SU-DHL-6 (cell line): ENCODE data around the gene TMC6.

Experiments used
- EZH2phosphoT487 ChIP-seq: fragments of 200-600 bp; sonication (generic), shearing (Covaris generic); conservative IDR thresholded peaks from 2 replicates; pipeline ENCODE4 v1.6.1; 2018; ENCODE audit warnings: mild to moderate bottlenecking, antibody characterized with exemption, low read length, moderate library complexity, mixed read lengths
- TF ChIP-seq, protein P1 (sequence below): fragments of 200-600 bp; sonication (generic); IDR thresholded peaks from one replicate; pipeline ENCODE4 v1.5.1; 2017; ENCODE audit warnings: antibody characterized with exemption, mild to moderate bottlenecking, low read length, moderate library complexity; ENCODE audit not compliant: insufficient read depth, poor library complexity, severe bottlenecking

DNA sequence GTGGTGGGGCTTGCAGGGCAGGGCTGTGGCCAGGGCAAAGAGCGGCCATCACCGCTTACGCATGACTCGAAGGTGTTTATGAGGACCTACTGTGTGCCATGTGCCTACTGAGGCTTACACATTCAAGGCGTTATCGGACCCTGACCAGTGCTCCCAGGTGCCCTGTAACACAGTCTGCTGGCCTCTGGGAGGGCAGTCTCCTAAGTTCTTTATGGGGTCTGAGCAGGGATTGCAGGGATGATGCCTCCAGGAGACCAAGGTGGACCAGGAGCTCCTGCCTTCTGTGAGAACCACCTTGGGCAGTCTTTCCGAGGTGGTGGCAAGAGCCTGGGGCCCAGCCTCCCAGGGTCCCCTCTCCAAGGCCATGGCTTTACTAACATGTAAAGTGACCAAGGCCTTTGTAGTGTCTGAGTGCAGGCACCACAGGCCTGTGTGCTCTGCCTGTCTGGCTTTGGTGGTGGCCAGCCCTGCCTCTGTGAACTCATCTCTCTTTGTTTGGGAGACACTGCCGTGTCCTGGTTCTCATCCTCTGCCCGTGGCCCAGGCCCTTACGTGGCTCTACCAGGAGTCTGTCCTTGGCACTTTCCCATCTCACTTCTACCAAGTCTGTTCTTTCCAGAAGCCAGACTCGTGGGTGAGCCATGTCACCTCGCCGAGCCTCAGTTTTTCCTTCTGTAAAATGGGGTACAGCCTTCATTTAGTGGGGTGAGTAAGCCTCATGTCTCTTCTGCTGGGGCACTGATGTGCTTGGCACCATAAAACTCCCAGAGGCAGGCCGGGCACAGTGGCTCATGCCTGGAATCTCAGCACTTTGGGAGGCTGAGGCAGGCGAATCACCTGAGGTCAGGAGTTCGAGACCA is 36.4 kb upstream of the TMC6 start:
- TF ChIP-seq, protein P1, sequence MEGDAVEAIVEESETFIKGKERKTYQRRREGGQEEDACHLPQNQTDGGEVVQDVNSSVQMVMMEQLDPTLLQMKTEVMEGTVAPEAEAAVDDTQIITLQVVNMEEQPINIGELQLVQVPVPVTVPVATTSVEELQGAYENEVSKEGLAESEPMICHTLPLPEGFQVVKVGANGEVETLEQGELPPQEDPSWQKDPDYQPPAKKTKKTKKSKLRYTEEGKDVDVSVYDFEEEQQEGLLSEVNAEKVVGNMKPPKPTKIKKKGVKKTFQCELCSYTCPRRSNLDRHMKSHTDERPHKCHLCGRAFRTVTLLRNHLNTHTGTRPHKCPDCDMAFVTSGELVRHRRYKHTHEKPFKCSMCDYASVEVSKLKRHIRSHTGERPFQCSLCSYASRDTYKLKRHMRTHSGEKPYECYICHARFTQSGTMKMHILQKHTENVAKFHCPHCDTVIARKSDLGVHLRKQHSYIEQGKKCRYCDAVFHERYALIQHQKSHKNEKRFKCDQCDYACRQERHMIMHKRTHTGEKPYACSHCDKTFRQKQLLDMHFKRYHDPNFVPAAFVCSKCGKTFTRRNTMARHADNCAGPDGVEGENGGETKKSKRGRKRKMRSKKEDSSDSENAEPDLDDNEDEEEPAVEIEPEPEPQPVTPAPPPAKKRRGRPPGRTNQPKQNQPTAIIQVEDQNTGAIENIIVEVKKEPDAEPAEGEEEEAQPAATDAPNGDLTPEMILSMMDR = no peak
- no peak for TF ChIP-seq EZH2phosphoT487
